Gastroesophageal sphincter (tissue), 3 donors: Measurements from ENCODE around the gene RBKS.

ENCODE experiments used
- POLR2A ChIP-seq, 2 donors: fragments of 450-650 bp; IDR thresholded peaks; one replicate each; pipeline ENCODE4 v1.6.1; 2017; ENCODE audit warnings: antibody characterized with exemption in 2 of 2, mild to moderate bottlenecking in 2 of 2, moderate library complexity in 1 of 2
- TF ChIP-seq, protein P1 (sequence below), 4 experiments: fragments of 200-600 bp in 2 of 4; fragments of 450-650 bp in 2 of 4; sonication (generic) in 1 of 4; IDR thresholded peaks; one replicate each; pipeline ENCODE4 v1.5.1; 2017 to 2019; ENCODE audit warnings: antibody characterized with exemption in 4 of 4, mild to moderate bottlenecking in 2 of 4, moderate library complexity in 2 of 4

GRCh38 chr2:27916293-27916995 lies 26.3 kb upstream of the RBKS start:
- no peak for TF ChIP-seq POLR2A (IDR thresholded peaks at IDR 0.05)
- TF ChIP-seq, protein P1, sequence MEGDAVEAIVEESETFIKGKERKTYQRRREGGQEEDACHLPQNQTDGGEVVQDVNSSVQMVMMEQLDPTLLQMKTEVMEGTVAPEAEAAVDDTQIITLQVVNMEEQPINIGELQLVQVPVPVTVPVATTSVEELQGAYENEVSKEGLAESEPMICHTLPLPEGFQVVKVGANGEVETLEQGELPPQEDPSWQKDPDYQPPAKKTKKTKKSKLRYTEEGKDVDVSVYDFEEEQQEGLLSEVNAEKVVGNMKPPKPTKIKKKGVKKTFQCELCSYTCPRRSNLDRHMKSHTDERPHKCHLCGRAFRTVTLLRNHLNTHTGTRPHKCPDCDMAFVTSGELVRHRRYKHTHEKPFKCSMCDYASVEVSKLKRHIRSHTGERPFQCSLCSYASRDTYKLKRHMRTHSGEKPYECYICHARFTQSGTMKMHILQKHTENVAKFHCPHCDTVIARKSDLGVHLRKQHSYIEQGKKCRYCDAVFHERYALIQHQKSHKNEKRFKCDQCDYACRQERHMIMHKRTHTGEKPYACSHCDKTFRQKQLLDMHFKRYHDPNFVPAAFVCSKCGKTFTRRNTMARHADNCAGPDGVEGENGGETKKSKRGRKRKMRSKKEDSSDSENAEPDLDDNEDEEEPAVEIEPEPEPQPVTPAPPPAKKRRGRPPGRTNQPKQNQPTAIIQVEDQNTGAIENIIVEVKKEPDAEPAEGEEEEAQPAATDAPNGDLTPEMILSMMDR (IDR thresholded peaks at IDR 0.05), result no peak
